EL (cell line): ENCODE data around the gene RAG2.
"Not testable (repeated sequence)": the region's sequence is repeated elsewhere in the genome, so short reads cannot be mapped to it uniquely, and the experiment has no call there.

Experiments
- DNase-seq: peaks from one replicate; pipeline ENCODE4 v3.0.0-alpha.2; 2016

RAG2 gene

DNA sequence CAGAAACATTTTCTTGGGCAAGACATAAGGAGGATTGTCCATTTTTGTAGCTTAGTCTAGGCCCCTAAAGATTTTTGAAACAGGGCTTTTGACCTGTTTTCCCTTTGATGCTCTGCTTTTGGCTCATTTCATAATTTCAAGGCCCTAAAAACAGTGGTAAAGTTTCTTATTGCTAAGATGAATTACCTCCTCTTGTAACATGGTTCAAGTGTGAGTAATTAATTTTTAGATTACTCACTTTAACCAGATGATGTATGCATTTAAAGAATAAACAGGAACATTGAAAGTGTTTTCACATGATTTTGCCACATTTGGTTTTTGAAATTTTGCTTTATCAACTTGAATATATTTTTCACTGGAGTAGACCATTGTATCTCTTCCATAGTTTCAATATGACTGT, 1.2 kb downstream of the RAG2 start:
- no peak for DNase-seq

DNA sequence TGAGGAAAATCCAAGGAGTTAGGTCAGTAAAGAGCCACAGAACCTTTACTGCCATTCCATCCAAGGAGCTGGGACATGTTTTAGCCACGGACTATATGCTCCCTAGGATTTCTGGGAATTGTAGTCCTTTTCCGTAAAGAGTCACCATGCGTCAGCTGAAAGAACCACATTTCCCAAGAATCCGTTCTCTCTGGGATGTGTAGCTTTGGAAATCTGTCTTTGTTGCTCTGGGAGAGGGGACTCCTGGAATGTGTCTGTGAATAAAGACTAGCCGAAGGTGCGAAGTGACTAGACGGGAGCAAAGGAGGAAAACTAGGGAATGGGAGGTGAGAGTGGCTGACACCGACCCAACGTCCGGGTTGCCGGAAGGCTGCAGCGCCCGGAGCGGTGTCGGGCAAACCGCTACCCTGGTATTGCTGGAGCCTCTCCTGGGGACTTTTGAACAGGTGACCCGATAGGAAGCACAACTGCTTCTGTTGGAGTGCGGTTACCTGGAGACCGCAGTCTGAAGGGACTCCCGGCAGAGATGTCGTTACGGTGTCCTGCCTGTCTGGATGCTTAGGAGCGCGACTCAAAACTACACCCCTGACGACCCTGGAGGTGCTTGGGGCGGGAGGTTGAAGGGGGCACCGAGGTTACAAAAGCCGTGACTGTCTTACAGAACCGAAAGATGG, 3.6 kb downstream of the RAG2 start, which contains the start of gene IFTAP:
IFTAP (plus strand) TSS at position 187 of the 674 bp plus-strand sequence. CDS start 15,602 bp downstream, outside the sequence.
- peak; percentile 91 for DNase-seq

DNA sequence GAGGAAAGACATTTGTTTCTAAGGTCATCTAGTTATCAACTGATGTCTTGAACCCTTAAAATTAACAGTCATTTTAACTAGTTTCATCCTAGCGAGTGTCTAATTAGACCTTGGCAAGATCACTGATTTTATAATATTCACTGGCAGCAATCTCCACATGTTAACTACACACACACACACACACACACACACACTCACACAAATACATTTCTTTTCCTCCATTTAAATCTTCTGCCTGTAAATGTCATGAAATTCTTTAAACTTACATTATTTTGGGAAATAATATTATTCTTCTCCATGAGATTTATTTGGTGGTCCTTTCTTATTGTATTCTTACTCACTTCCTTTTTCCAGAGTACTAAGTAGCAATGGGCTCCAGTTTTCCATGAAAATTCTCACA, 6.6 kb downstream of the RAG2 start:
- DNase-seq, result no peak

DNA sequence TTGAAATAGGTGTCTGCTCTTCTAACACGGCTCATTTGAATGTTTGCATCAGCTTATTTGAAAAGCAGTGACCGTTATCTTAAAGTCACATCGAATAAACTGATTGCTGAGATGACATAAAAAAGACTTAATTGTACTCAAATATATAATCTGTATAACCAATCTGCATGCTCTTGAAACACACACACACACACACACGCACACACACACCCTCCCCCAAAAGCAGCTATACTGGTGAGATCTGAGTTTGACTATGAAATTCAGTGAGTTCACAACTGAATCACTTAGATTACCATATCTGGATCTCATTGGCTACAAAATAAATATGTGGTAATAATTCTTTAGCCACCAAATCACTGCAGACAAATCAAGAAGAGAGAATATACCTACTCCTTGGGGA, 7.5 kb downstream of the RAG2 start:
- DNase-seq, result no peak

DNA sequence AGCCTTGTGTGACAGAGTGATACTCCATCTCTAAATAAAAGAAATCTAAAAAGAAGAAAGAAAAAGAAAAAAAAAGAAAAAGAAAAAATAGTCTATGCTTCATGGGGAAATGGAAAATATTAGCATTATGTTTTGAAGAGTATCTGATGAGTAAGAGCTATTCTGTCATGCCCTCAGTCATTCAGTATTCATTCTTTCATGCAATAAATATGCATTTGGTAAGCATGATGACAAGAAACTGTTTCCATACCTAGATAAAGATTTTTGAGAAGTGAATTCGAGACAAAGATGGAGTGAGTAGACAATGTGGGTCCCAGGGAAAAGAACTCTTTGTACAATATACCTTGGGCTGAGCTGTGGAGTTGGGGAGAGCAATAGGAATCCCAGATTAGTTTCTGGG, 9.9 kb downstream of the RAG2 start:
- no peak for DNase-seq

DNA sequence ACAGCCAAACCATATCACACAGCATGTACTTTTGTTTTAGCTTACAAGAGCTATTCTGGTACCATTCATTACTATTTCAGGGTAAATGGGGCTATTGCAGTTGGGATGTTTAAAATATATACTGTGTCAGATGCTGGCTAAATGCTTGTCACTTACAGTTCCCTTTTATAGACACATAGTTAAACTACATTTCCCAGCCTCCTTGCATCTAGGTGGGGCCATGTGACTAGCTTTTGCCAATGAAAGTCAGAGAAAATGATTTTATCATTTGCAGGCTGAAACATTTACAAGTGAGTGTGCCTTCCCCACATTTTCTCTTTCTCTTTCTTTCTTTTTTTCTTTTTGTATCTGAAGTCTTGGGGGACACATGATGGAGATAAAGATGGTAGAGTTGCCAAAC, 11.5 kb downstream of the RAG2 start:
- no peak for DNase-seq

DNA sequence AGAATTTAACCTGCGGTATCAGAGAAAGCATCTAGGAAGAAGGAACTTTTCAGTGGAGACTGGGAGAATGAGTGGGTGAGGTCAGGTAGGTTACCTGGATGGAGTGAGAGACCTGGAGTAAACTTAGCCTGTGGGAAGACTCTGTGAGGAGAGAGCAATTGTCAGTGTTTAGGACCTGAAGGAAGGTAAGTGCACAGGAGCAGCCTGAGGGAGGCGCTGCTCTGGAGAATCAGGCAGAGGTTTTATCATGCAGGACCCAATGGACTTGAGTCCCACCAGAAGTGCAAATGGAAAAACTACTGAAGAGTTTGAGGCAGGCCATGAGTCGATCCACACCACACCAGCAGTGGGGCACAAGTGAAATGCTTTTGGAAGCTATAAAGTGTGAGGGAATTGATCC, 14.4 kb downstream of the RAG2 start:
- DNase-seq, result no peak

DNA sequence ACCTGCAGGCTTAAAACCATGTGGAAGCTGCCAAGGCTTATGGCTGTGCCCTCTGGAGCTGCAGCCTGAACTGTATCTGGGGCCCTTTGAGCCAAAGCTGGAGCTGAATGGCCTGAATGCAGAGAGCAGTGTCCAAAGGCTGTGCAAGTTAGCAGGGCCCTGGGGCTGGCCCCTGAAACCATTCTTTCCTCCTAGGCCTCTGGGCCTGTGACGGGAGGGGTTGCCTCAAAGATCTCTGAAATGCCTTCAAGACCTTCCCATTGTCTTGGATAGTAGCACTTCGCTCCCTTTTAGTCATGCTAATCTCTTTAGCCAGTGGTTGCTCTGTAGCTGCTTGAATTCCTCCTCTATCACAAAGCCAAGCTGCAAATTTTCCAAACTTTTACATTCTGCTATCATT, 16.5 kb downstream of the RAG2 start:
- no peak for DNase-seq

DNA sequence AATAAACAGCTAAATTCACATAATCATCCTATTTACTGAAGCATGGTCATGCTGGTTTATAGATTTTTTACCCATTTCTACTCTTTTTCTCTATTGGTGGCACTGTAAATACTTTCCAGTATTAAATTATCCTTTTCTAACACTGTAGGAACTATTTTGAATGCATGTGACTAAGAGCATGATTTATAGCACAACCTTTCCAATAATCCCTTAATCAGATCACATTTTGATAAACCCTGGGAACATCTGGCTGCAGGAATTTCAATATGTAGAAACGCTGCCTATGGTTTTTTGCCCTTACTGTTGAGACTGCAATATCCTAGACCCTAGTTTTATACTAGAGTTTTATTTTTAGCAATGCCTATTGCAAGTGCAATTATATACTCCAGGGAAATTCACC, 19.6 kb downstream of the RAG2 start:
- DNase-seq, result peak; percentile 9

DNA sequence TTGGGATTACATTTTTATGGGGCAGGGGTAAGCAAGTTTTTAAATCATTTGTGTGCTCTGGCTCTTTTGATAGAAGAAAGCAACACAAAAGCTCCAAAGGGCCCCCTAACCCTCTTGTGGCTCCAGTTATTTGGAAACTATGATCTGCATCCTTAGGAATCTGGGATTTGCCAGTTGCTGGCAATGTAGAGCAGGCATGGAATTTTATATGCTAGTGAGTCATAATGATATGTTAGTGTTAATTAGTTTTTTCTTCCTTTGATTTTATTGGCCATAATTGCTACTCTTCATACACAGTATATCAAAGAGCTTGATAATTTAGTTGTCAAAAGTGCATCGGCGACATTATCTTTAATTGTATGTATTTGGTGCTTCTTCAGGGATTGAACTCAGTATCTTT, 20.2 kb downstream of the RAG2 start:
- peak; percentile 52 for DNase-seq

DNA sequence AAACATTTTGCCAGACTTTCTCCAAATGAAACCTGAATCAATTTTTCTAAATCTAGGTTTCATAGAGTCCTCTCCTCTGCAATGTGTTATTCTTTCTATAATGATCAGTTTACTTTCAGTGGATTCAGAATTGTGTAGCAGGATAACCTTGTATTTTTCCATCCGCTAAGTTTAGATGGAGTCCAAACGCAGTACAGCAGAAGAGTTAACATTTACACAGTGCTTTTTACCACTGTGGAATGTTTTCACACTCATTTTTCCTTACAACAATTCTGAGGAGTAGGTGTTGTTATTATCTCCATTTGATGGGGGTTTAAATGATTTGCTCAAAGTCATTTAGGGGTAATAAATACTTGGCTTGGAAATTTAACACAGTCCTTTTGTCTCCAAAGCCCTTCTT, 20.7 kb downstream of the RAG2 start:
- DNase-seq, result no peak

DNA sequence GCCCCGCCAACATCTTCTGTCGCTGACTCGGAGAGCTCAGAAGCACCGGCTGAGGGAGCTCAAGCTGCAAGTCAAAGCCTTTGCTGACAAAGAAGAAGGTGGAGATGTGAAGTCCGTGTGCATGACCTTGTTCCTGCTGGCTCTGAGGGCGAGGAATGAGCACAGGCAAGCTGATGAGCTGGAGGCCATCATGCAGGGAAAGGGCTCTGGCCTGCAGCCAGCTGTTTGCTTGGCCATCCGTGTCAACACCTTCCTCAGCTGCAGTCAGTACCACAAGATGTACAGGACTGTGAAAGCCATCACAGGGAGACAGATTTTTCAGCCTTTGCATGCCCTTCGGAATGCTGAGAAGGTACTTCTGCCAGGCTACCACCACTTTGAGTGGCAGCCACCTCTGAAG, 23.6 kb downstream of the RAG2 start:
- no peak for DNase-seq

DNA sequence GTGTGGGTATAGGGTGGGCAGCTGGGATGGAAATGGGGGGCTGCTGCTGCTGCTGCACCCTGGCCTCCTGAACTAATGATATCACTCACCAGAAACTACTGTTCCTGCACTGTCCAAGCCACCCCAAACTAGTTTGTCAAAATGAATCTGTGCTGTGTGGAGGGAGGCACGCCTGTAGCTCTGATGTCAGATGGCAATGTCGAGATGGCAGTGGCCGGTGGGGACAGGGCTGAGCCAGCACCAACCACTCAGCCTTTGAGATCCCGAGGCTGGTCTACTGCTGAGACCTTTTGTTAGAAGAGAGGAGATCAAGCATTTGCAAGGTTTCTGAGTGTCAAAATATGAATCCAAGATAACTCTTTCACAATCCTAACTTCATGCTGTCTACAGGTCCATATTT, 28.9 kb downstream of the RAG2 start:
- no peak for DNase-seq

DNA sequence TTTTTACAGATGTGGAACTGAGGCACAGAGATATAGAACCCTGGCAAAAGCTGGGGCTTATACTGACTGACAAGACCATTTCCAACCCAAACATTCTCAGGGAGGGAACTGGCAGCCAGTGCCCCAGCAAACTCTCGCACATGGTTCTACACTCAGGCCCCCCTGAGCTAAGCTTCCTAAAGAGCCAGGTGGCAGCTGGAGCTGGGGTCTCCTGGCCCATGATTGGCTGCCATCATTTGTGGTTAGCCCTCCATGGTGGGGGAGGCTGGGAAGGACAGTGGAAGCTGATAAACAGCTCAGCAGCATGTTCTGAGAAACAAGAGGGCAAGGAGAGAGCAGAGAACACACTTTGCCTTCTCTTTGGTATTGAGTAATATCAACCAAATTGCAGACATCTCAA, 30.3 kb downstream of the RAG2 start, which contains the start of gene RAG1:
RAG1 (plus strand) TSS at position 314 of the 400 bp plus-strand sequence. CDS start 5,298 bp downstream, outside the sequence.
- DNase-seq, result no peak

DNA sequence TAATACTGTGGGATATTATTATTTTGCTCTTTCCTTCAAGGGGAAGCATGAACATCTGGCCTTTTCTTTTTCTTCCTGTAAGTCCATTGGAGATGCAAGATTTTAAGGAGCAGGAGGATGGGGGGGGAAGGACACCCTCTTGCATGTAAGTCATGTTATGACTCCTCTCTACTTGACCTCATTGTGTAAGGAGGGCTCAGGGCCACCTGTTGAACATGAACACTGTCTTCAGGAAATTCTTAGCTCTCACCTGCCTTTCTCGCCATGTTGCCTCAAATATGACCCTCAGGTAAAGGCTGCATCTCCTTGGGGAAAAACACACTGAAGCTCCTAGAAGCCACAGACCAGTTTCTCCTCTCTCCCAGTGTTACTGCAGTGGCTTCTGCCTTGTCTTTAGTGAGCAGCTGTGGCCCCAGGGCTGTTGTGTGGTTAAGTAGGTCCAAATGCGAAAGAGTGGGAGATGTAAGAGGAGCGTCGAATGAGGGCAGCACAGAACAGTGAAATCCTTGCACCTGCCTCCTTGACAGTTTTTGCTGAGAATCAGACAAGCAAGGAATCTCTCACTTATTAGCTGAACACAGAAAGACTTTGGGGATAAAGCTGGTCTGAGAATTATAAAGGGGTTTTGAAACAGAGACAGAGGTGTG, 31.5 kb downstream of the RAG2 start:
- no peak for DNase-seq

DNA sequence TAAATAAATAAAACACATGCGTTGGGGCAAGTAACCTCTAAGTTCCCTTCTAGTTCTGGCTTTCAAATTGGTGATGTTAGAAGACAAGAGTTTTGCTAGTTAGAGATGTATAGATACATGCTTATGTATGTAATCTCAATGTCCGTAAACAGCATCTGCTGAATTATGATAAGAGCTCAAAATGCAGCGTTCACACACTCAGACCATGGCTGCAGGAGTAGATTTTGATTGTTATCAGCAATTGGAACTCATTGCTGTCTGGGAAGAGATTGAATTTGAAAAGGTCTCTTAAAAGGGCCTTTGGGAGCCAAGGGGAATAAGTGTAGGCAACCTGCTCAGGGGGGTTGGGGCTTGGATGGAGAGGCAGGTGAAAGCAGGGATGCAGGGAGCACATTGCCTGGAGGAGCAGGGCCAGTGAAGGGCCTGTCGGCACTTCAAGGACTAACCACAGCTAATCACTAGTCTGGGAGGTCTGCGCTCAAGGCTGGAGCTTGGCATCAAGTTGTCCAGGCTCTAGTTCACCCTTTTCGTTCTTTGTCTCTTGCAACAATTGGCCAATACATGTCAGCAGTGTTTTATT, 32.9 kb downstream of the RAG2 start:
- no peak for DNase-seq

DNA sequence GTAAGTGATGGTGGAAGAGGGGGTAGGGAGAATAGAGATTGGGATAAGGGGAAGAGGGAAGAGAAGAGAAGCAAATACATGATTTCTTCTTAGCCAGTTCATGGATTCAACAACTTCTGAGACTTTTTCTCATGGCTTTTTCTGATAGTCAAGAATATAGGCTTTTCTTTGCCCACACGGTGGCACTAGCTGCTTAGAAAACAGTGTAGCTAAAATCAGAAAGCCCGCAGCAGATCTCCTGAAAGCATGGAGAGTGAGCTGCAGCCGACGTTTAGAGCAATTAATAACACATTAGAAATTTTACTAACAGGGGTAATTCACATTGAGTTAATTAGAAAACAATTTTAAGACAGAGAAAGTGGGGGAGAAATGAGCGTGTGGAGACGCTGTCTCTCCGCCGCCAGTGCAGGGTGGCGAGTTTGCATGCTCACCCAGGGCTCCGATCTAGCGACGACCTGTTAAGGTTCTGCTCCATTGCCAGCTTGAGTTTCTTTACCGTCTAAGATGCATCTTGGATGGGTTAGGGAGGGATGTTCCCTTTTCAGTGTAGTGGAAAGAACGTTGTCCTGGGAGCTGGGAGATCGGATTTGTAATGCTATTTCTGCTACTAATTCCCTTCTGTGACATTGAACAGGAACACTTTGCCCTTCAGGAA, 33.5 kb downstream of the RAG2 start:
- DNase-seq, result peak; percentile 58

DNA sequence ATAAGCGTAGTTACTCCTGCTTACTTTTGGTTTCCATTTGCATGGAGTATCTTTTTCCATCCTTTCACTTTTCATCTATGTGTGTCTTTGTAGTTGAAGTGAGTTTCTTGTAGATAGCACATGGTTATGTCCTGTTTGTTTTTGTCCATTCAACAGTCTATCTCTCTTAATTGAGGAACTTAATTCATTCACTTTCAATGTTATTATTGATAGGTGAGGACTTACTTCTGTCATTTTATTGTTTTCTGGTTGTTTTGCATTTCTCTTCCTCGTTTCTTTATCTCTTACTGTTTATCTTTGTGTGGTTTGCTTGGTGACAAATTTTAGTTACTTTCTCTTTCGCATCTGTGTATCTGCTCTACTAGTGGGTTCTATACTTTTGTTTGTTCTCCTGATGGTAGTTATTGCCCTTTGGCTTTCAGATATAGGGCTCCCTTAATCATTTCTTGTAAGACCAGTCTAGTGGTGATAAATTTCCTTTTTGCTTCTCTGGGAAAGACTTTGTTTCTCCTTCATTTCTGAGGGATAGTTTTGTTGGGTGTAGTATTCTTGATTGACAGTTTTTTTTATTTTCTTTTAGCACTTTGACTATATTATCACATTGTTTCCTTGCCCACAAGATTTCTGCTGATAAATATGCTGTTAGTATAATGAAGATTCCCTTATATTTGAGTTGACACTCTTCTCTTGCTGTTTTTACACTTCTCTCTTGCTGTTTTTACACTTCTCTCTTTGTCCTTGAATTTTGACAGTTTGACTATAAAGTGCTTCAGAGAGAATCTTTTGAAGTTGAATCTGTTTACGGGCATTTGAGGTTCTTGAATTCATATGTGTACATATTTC, 39.2 kb downstream of the RAG2 start:
- DNase-seq, result no peak

DNA sequence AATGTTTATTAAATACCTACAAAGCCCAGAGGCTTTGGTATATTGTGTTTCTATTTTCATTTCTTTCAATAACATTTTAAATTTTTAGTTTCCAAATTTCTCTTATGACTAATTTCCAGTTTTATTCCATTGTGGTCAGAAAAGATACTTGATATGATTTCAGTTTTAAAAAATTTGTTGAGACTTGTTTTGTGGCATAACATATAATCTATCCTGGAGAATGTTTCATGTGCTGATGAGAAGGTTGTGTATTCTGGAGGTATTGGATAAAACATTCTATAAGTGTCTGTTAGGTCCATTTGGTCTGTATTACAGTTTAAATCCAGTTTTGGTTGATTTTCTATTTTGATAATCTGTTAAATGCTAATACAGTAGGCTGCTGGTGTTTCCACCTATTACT, 40.0 kb downstream of the RAG2 start:
- DNase-seq, result no peak

DNA sequence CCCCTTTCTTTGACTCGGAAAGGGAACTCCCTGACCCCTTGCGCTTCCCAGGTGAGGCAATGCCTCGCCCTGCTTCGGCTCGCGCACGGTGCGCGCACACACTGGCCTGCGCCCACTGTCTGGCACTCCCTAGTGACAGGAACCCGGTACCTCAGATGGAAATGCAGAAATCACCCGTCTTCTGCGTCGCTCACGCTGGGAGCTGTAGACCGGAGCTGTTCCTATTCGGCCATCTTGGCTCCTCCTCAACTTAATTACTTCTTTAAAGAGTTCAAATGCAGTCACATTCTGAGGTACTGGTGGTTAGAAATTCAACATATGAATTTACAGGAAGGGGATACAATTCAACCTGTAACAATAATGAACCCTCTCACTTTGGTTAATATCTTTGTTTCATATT, 40.6 kb downstream of the RAG2 start:
- DNase-seq, result not testable (repeated sequence)

DNA sequence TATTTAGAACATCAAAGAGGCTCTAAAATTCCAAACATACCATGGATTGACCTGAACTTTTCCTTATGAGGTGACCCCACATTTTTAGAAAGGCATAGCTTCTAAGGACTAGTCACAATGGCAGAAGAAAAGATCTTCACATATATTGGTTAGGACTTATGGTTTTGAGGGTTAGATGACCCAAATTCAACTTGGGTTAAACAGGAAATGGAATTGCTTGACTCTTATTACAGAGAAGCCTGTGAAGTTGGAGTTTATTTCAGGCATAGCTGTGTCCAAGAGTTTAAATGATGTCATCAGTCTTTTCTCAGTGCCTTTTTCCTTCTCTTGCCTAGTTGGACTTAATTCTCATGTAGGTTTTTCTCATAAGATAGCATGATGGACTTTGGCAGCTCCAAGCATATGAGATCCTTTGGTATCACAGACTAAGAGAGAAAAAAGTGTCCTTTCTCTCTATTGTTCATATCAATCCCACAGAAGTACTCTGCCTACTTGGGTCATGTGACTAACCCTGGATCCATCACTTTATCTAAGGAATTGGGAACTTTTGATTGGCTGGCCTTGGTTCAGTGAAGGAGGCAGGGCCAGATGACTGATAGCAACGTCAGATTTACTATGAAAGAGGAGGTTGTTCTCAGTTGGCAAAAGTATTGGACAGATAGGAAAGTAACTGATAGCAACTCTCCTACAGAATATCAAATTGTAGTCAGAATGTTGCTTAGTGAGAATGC, 47.5 kb downstream of the RAG2 start:
- no peak for DNase-seq
